Stimulated activated CD8-positive, alpha-beta memory T cell treated with anti-CD3 and anti-CD28 coated beads, Interleukin-15, amount 100 ng/mL, for 4 hours (primary cell): ENCODE data around the gene TMEM232.
"Not testable (repeated sequence)": the region's sequence is repeated elsewhere in the genome, so short reads cannot be mapped to it uniquely, and the experiment has no call there.

ENCODE experiments used
- DNase-seq, 2 donors: peaks; one replicate each; pipeline ENCODE4 v3.0.0-alpha.2; 2020; ENCODE audit warnings: low read depth in 2 of 2

TMEM232 gene

DNA sequence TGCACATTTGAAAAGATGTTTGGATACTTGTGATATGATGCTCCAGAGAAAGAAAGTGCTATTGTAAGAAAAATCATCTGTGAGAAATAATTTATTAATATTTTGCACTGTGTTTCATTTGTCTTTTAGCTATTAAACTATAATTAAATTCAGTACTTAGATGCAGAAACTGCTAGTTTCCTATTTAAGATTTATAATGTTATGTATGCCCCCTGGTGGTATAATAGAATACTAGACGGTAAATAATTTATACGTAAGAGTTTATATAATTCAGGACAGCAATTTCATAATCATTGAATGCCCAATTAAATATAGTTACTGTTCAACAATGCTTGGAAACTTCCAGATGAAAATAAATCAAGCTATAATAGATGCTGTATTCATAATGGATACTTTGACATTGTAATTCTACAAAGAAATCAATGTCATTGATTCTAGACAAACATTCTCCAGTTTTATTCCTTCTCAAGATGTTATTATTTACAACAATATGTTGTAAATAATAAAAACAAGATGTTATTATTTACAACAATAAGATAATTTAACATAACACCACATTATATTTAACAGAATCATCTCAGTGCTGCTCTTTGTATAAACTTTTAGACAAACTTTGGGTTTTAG lies 101.0 kb downstream of the TMEM232 start:
- DNase-seq: no peak

- DNase-seq: no peak
These were observed 102.6 kb downstream of the TMEM232 start for GRCh38 chr5:110623874-110624273.

DNA sequence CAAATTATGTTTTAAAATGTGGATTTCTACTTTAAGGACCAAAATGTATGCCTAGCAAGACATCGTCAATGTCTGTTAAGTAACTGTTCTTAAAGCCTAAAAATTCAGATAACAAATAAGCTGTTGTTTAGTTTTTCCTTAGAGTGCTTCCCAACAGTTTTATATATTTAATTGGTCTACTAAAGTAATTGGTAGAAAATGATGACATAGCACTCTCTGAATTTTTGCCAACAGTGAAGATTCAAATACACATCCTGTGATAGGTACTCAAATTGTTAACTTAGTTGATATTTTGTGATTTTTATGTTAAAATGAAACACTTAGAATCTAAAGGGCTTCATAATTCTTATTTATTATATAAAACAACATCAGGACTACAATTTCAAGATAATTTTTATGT lies 107.5 kb downstream of the TMEM232 start:
- DNase-seq: no peak

GRCh38 chr5:110616009-110616408 lies 110.5 kb downstream of the TMEM232 start:
- DNase-seq: no peak

DNA sequence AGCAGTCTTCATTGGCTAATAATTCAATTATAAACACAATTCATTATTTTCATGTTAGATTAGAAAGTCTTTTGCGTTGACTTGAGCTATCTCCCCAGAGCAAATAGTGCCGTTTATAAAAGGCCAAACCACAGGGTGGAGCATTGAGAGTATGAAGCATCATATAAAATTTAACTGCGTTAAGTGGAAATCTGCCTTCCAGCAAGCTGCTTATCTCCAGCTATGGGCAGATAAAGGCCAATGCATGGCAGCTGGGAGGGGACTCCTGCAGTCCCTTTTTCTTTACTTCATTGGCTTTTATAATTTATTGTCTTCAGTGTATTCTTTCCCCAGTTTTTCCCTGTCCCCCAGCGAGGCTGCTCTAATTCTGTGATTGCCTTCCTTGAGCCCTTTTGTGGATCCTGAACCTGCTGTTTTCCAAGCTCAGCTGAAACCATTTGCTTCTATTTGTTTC lies 113.7 kb downstream of the TMEM232 start:
- DNase-seq: no peak

DNA sequence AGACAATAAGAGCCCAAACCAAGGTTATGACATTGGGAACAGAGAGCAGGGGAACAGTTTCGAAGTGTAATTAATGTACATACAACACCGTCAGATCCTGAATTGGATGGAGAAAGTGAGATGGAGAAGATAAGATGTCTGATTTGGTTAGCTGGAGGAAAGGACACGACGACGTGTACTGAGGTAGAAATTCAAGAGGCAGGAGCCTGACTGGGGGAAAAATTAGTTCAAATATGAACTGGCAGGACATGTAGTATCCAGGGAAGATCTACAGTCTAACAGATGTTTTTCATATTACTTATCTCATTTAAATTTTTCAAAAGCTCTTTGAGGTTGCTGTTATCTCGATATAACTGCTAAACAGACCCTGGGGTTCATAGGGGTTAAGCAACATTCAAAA lies 114.7 kb downstream of the TMEM232 start:
- no peak for DNase-seq

GRCh38 chr5:110594866-110595265 lies 131.6 kb downstream of the TMEM232 start:
- DNase-seq: no peak

GRCh38 chr5:110590187-110590586 lies 136.3 kb downstream of the TMEM232 start:
- no peak for DNase-seq

DNA sequence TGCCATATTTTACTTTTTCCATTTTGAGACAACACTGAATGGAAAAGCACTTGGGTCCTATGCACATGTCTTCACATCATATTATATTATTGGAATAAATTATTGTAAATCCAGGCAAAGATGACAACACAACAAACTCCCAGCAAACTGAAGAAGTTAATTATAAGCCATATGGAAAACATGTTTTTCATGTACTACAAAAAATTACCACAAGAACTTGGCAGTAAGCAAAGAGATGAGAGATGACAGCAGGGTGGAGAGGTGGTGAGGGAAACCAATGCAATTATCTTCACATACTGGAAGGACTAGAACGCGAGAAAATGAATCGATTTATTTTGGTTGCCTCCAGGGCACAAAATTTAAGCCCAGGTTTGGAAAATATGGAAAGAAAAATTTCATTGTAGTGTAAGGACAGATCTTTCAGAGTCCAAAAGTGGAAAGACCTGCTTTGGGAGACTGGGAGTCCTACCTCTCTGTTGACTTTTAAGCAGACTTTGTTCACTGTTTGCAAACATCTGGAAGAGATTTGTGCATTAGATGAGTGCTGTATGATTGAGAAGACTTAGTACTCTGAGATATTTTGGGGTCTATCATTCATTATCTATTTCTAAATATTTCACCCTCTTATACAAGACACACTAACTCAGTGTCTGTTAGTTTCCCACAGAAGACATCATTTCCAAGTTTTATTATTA lies 138.0 kb downstream of the TMEM232 start:
- DNase-seq: no peak

GRCh38 chr5:110580625-110581024 lies 145.8 kb downstream of the TMEM232 start:
- DNase-seq: no peak

DNA sequence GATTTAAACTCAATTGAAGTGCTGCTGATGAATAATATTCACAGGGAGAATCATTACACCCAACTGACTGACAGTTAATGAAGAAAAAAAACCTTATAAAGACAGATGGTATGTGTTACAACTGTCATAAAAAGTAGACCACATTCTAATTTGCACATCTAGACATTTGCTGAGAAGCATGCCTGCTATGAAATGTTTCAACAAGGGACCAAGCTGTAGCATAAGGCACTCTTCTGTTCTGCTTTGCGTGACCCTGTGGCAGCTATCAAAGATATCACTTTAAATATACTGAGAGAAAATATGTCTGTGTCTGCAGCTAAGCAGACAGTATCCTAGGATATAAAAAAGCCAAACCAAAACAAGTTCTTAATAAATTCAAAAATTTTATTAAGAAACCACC lies 153.7 kb downstream of the TMEM232 start:
- DNase-seq: no peak

DNA sequence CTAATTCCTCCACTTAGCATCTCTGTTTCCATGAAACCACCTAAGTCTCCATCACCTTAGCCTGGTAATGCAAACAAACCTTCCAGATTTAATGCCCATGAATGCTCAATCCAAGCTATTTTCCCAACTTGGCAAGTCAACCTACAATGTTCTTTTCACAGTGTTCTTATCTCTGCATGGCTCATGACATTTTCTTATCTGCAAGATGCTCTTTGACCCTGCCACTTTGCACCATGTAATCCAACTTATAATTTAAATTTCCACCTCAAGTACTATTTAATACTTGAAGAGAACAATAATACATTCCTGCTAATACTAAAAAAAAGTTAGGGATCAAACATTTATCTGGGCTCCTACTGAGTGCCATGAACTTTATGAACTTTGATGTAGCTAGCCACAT lies 164.3 kb downstream of the TMEM232 start:
- no peak for DNase-seq

DNA sequence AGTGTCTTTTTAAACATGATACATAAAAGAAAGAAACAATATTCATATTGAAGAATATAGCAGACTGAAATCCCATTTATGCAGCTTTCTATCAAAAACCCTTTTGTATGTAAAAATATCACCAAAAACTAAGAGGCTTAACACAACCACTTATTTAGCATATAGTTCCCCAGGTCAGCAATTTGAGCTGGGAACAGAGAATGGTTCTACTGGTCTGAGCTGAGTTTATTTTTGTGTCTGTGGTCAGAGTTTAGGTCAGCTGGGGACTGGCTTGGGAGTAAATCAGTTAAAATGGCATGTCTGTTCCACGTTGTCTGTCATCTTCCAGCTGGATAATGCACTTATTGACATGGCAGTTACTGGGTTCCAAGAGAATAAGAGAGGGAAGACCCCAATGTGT lies 165.0 kb downstream of the TMEM232 start:
- DNase-seq: no peak

- no peak for DNase-seq
These were observed 177.2 kb downstream of the TMEM232 start for GRCh38 chr5:110549301-110549700.

GRCh38 chr5:110548171-110548570 lies 178.3 kb downstream of the TMEM232 start:
- no peak for DNase-seq

- no peak for DNase-seq
These were observed 179.0 kb downstream of the TMEM232 start for GRCh38 chr5:110547495-110547894.

GRCh38 chr5:110545716-110546115 lies 180.8 kb downstream of the TMEM232 start:
- DNase-seq: no peak

DNA sequence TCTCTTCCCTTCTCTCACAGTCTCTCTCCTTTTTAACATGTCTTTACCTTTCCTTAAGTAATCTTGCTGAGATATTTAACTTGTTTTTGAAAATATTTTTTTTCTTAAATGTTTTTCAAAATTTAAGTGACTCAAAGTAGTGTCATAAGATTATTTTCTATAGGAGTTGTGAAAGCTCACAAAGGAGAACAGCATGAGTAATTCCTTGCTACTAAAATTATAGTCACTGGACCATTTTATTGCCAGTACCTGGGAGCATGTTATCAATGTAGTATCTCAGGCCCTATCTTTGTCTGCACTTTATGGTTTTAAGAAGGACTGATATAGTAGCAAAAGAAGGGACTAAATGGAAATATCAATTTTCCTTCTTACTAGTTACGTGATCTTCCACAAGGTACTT lies 181.9 kb downstream of the TMEM232 start:
- DNase-seq: no peak

DNA sequence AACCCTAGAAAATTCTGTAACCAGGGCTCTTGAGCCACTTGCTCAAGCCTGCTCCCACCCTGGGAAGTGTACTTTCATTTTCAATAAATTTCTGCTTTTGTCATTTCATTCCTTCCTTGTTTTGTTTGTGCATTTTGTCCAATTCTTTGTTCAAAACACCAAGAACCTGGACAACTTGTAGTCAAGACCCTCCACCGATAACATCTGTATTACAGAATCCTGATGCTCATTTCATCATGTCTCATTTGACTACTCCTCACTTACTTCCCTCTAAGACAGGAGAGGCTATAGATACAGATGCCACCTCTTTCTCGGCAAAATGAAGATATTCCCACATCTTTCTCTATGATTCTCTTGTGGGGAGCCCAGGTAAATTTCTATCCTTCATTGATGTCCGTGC lies 183.5 kb downstream of the TMEM232 start:
- DNase-seq: no peak

- no peak for DNase-seq
These were observed 190.1 kb downstream of the TMEM232 start for GRCh38 chr5:110536120-110537115.

DNA sequence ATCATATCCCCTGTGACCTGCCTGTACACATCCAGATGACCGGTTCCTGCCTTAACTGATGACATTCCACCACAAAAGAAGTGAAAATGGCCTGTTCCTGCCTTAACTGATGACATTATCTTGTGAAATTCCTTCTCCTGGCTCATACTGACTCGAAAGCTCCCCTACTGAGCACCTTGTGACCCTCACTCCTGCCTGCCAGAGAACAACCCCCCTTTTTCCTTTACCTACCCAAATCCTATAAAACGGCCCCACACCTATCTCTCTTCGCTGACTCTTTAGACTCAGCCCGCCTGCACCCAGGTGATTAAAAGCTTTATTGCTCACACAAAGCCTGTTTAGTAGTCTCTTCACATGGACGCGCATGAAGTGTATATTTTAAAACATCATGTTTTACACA lies 191.3 kb downstream of the TMEM232 start:
- DNase-seq: not testable (repeated sequence)

DNA sequence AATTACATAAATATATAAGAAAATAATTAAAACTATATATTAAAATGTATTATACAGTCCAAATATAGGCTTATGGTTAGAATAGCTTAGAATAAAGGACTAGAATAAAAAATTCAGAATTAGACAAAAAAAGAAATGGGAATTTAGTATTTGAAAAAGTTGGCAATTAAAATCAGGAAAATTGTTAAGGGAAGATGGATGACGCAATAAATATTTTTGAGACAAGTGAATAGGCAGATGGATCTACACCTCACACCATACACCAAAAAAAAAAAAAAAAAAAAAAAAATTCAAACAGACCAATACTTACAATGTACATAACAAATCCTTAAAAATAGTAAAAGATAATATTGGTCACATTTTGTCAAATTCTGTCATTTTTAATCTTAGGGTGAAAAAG lies 200.7 kb downstream of the TMEM232 start:
- DNase-seq: no peak
